Suprapubic skin (tissue), 4 donors: ENCODE results near the gene MS4A6A.

Experiments
- EP300 ChIP-seq: sonication (generic); formaldehyde crosslinking; IDR thresholded peaks from one replicate; pipeline ENCODE4 v1.6.1; 2017; ENCODE audit warnings: antibody characterized with exemption
- POLR2A ChIP-seq, 2 donors: fragments of 450-650 bp; IDR thresholded peaks; one replicate each; pipeline ENCODE4 v1.6.1; 2017; ENCODE audit warnings: antibody characterized with exemption in 2 of 2, mild to moderate bottlenecking in 2 of 2, moderate library complexity in 2 of 2
- POLR2AphosphoS5 ChIP-seq, 3 donors: sonication (generic); formaldehyde crosslinking; IDR thresholded peaks; one replicate each; pipeline ENCODE4 v1.6.1; 2017; ENCODE audit warnings: antibody characterized with exemption in 3 of 3
- TF ChIP-seq, protein P1 (sequence below), 2 donors: fragments of 200-600 bp in 1 of 2; fragments of 450-650 bp in 1 of 2; sonication (generic) in 1 of 2; IDR thresholded peaks; one replicate each; pipeline ENCODE4 v1.5.1; 2016 to 2019; ENCODE audit warnings: antibody characterized with exemption in 2 of 2, mild to moderate bottlenecking in 1 of 2, moderate library complexity in 1 of 2

DNA sequence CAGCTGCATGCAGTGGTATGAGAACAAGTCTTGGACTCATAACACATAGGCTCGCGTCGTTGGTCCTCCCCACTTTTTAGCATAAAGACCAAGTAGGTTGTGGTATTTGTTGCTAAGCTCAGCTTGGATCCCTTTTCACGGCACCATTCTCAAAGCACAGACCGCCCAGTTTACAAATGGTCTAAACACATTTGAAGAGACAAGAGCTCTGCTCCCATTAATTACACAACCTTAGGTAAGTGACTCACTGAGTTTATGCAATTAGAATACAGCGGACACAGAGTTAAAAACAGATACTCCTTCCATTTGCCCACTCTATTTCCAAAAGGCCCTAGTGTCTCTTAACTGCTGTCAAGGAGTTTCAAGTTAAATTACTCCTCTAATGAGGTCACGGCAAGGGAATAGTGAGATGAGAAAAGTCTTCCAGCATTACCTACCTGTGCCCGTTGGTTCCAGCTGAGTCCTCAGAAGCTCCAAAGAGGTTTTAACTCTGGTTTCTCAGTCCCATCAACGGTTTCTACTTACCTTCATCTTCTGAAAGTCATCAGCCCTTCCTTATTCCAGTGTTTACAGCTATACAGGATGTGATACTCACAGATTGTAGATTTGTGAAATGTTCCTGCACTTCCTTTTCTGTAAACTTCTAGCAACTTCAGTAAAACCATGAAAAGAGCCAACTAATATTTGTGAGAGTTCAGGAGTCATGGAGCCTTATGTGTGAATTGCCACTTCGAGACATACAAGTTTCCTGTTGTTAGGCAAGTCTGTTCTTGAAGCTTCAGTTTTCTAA is at the start of gene MS4A6A:
- TF ChIP-seq EP300 = no peak
- TF ChIP-seq, protein P1, sequence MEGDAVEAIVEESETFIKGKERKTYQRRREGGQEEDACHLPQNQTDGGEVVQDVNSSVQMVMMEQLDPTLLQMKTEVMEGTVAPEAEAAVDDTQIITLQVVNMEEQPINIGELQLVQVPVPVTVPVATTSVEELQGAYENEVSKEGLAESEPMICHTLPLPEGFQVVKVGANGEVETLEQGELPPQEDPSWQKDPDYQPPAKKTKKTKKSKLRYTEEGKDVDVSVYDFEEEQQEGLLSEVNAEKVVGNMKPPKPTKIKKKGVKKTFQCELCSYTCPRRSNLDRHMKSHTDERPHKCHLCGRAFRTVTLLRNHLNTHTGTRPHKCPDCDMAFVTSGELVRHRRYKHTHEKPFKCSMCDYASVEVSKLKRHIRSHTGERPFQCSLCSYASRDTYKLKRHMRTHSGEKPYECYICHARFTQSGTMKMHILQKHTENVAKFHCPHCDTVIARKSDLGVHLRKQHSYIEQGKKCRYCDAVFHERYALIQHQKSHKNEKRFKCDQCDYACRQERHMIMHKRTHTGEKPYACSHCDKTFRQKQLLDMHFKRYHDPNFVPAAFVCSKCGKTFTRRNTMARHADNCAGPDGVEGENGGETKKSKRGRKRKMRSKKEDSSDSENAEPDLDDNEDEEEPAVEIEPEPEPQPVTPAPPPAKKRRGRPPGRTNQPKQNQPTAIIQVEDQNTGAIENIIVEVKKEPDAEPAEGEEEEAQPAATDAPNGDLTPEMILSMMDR (IDR thresholded peaks at IDR 0.05) = no peak
- no peak for TF ChIP-seq POLR2A (IDR thresholded peaks at IDR 0.05)
- no peak for TF ChIP-seq POLR2AphosphoS5 (IDR thresholded peaks at IDR 0.05)
